ENCODE data around the gene ADGRV1.

- TF ChIP-seq, protein P1, sequence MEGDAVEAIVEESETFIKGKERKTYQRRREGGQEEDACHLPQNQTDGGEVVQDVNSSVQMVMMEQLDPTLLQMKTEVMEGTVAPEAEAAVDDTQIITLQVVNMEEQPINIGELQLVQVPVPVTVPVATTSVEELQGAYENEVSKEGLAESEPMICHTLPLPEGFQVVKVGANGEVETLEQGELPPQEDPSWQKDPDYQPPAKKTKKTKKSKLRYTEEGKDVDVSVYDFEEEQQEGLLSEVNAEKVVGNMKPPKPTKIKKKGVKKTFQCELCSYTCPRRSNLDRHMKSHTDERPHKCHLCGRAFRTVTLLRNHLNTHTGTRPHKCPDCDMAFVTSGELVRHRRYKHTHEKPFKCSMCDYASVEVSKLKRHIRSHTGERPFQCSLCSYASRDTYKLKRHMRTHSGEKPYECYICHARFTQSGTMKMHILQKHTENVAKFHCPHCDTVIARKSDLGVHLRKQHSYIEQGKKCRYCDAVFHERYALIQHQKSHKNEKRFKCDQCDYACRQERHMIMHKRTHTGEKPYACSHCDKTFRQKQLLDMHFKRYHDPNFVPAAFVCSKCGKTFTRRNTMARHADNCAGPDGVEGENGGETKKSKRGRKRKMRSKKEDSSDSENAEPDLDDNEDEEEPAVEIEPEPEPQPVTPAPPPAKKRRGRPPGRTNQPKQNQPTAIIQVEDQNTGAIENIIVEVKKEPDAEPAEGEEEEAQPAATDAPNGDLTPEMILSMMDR (IDR thresholded peaks at IDR 0.05) = no peak
- TF ChIP-seq POLR2AphosphoS5 (IDR thresholded peaks at IDR 0.05) (no peak), POLR2A (IDR thresholded peaks at IDR 0.05) (no peak)
Observed at GRCh38 chr5:91027405-91028139, 469.0 kb downstream of the ADGRV1 start.

All from prostate gland (tissue), 2 donors.